ENCODE measurements around the gene APBA1. TPM values are rescaled to one million over a fixed set of nuclear protein-coding genes. Genes with fewer than 3 reads are reported as not detected.

Gene APBA1
- total and polyA plus RNA-seq, 2 donors (not counting 3 experiments of a cell fraction or from before 2014, with no cell fraction given) = 6.1 to 11.3 TPM

- intact Hi-C loops (cut with micrococcal nuclease) (no loop called here), dilution Hi-C loops (cut with MboI; ENCODE audit: extremely low pct_ligation_motif_present, low sequenced_read_pairs) (no loop called here)
- ChIA-PET CTCF (interaction anchor here (1.2 kb wide), 1 partner anchor 16 kb away, joined by 5 read pairs; no protein-coding TSS in a partner anchor), POLR2A (no interaction called here)
- Histone ChIP-seq H3K9me3 (replicated peaks; ENCODE audit: control insufficient read depth, insufficient read depth, low read length) (no peaks in the 10 kb centered on the region), H4K20me1 (replicated peaks; ENCODE audit: control insufficient read depth, extremely low read depth, insufficient read depth, low read length) (no peaks in the 10 kb centered on the region), H3K36me3 (ENCODE audit: control insufficient read depth in 2 of 2, extremely low read depth in 1 of 2, insufficient read depth in 2 of 2, low read length in 2 of 2) (no peaks in the 10 kb centered on the region), H3K9ac (replicated peaks; ENCODE audit: extremely low read depth, insufficient read depth, low read length) (no peak overlapping the region), H3K9me1 (replicated peaks; ENCODE audit: control insufficient read depth, extremely low read depth, insufficient read depth, low read length) (no peaks in the 10 kb centered on the region), H2AFZ (ENCODE audit: low read depth, low read length) (no peak overlapping the region), H3K27me3 (ENCODE audit: control insufficient read depth in 2 of 2, insufficient read depth in 2 of 2, low read length in 2 of 2) (peaks cover 0 to 6% of the 10 kb centered on the region in 2 experiments), H3K27ac (ENCODE audit: insufficient read depth, low read depth, low read length) (no peak overlapping the region), H3K4me1 (ENCODE audit: control insufficient read depth, extremely low read depth, insufficient read depth, low read length) (no peaks in the 10 kb centered on the region), H3K79me2 (ENCODE audit: control insufficient read depth, insufficient read depth, low read length) (no peaks in the 10 kb centered on the region), H3K4me3 (replicated peaks in 1 of 3; ENCODE audit: insufficient read depth in 1 of 3, low read depth in 1 of 3, low read length in 3 of 3) (no peak overlapping the region), H3K4me2 (ENCODE audit: insufficient read depth, low read length) (no peak overlapping the region)
- no peak for FAIRE-seq
- TF ChIP-seq EZH2 (IDR thresholded peaks at IDR 0.05; ENCODE audit: borderline replicate concordance, low read depth, low read length, severe bottlenecking) (no peak), POLR2AphosphoS5 (IDR thresholded peaks at IDR 0.05; ENCODE audit: insufficient read depth, low read depth, low read length) (no peak), MYC (IDR thresholded peaks at IDR 0.05; ENCODE audit: low read depth, low read length) (no peak), GATA2 (IDR thresholded peaks at IDR 0.05; ENCODE audit: insufficient read depth, insufficient read length, low read depth, low read length) (no peak), JUN (IDR thresholded peaks at IDR 0.05; ENCODE audit: borderline replicate concordance, insufficient read depth, insufficient read length, low read depth) (no peak), FOS (IDR thresholded peaks at IDR 0.05; ENCODE audit: borderline replicate concordance, insufficient read depth, low read length) (no peak), POLR2A (IDR thresholded peaks at IDR 0.05; ENCODE audit: low read depth, low read length) (no peak)
- TF ChIP-seq, protein P1, sequence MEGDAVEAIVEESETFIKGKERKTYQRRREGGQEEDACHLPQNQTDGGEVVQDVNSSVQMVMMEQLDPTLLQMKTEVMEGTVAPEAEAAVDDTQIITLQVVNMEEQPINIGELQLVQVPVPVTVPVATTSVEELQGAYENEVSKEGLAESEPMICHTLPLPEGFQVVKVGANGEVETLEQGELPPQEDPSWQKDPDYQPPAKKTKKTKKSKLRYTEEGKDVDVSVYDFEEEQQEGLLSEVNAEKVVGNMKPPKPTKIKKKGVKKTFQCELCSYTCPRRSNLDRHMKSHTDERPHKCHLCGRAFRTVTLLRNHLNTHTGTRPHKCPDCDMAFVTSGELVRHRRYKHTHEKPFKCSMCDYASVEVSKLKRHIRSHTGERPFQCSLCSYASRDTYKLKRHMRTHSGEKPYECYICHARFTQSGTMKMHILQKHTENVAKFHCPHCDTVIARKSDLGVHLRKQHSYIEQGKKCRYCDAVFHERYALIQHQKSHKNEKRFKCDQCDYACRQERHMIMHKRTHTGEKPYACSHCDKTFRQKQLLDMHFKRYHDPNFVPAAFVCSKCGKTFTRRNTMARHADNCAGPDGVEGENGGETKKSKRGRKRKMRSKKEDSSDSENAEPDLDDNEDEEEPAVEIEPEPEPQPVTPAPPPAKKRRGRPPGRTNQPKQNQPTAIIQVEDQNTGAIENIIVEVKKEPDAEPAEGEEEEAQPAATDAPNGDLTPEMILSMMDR (IDR thresholded peaks at IDR 0.05; ENCODE audit: extremely low read depth in 1 of 2, insufficient read depth in 1 of 2, low read depth in 1 of 2, low read length in 2 of 2) = no peak
- TF ChIP-seq, protein P2, sequence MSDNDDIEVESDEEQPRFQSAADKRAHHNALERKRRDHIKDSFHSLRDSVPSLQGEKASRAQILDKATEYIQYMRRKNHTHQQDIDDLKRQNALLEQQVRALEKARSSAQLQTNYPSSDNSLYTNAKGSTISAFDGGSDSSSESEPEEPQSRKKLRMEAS (IDR thresholded peaks at IDR 0.05; ENCODE audit: insufficient read depth, insufficient read length) = no peak
- DNase-seq (ENCODE audit: low read depth, low spot score) = no peak
- no TSS peak for BruUV-seq (replicated peaks)
These were observed 51.4 kb downstream of the APBA1 start for GRCh38 chr9:69620731-69621130.
